Fibroblast of skin of left biceps (primary cell): ENCODE results near the gene ACTN2.

ENCODE experiments used
- DNase-seq, 2 experiments: peaks; one replicate each; pipeline ENCODE4 v3.0.0-alpha.2; 2013; ENCODE audit warnings: low read depth in 2 of 2

The ACTN2 gene

DNA sequence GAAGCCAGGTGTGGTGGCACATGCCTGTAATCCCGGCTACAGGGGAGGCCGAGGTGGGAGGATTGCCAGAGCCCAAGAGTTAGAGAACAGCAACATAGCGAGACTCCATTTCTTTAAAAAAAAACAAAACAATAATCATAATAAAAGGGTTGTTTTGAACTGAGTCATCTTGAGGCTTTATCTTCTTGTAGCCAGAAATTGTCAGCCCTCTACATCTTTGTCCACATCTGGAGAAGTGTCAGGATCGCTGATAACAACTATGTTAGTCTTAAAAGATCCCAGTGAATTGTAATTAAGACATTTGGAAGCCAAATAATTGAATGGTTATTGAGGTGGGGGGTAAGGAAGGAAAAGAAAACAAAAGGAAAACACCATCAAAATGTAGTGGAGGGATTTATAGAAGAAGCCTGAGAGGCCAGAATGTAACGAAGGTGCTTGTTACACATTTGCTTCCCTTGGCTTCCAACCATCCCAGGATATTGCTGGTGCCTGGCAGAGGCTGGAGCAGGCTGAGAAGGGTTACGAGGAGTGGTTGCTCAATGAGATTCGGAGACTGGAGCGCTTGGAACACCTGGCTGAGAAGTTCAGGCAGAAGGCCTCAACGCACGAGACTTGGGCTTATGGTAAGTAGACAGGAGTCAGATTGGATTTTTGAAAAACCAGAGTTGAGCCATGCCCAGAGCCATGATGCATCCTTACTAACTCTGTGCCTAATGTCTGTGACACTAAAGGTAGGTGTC lies 56.3 kb downstream of the ACTN2 start:
- DNase-seq, result no peak

- no peak for DNase-seq
These were observed 58.2 kb downstream of the ACTN2 start for GRCh38 chr1:236744533-236744932.

DNA sequence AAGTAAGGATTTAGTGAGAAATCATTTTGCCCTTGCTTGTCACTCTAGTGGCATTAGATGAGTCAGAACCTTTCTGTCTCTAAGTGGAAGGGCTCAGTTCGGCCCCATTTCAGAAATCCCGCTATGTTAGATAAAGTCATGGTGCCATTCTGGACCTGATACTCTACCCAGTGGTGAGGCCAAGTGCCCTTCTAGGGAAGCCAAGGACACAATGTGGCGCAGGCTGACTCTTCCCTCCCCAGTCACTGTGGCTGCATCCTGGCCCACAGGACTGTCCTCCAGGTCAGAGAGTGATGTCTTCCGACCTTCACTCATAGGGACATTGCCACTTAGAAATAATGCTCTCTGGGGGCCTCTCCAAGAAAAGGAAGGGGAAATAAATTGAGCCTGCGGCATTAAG lies 60.5 kb downstream of the ACTN2 start:
- no peak for DNase-seq

- no peak for DNase-seq
These were observed 61.1 kb downstream of the ACTN2 start for GRCh38 chr1:236747311-236747985.

GRCh38 chr1:236748268-236748870 lies 62.1 kb downstream of the ACTN2 start:
- DNase-seq, result no peak

GRCh38 chr1:236750928-236751327 lies 64.6 kb downstream of the ACTN2 start:
- DNase-seq, result no peak

DNA sequence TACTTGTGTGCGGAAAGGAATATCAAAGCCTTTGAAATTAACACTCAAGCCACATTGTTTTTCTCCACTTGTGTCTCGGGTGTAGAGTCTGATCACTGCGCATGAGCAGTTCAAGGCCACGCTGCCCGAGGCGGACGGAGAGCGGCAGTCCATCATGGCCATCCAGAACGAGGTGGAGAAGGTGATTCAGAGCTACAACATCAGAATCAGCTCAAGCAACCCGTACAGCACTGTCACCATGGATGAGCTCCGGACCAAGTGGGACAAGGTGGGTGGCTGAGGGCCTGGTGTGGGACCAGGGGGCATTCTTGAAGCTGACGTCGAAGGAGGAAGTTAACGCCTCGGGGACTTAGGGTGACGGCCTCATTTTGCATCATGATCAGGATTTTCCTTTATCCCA lies 65.1 kb downstream of the ACTN2 start:
- DNase-seq, result no peak

GRCh38 chr1:236751935-236752334 lies 65.6 kb downstream of the ACTN2 start:
- DNase-seq, result no peak

- no peak for DNase-seq
These were observed 67.2 kb downstream of the ACTN2 start for GRCh38 chr1:236753516-236753915.

DNA sequence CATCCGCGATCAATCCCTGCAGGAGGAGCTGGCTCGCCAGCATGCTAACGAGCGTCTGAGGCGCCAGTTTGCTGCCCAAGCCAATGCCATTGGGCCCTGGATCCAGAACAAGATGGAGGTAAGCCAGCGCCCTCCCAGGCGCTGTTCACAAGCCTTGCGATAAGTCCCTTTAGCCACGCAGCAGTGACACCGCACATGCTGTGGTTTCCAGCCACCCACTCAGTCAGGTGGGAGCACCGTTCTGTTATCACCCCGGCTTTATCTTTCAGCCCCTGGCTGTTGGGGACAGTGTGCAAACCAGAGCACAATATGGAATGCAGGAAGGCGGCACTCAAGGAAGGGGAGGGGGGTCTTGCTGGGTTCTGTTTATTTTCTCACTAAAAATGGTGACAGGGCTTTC lies 67.7 kb downstream of the ACTN2 start:
- DNase-seq, result no peak

- no peak for DNase-seq
These were observed 68.4 kb downstream of the ACTN2 start for GRCh38 chr1:236754525-236755210.

GRCh38 chr1:236757640-236758039 lies 71.3 kb downstream of the ACTN2 start:
- DNase-seq, result no peak

DNA sequence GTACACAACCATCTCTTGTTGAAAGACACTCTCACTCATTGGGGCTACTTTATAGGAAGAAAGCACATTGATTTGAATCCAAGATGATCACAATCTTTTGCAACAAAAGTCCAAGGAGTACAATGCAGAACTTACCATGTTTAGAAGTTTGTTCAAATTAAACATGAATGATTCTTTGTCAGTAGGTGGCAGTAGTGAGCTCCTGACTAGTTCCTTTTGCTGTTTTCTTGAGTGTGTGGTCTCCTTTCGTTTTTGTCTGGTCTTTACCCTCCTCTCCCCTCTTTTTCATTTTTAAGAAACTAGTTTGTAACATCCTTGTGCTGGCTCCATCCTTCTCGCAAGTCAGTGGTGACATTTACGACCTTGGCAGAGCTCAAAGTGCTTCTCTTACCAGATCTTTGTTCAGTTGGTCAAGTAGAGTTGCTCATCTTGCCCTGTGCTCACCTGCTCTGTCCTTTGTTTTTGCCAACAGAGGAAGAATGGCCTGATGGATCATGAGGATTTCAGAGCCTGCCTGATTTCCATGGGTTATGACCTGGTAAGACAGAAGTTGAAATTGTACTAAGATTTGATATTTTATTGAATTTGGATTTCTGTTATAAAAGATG lies 73.1 kb downstream of the ACTN2 start:
- DNase-seq, result peak in 1 of 2 experiments; percentile 20

GRCh38 chr1:236760480-236760879 lies 74.2 kb downstream of the ACTN2 start:
- DNase-seq, result no peak

- DNase-seq, result no peak
These were observed 74.7 kb downstream of the ACTN2 start for GRCh38 chr1:236760986-236761385.

DNA sequence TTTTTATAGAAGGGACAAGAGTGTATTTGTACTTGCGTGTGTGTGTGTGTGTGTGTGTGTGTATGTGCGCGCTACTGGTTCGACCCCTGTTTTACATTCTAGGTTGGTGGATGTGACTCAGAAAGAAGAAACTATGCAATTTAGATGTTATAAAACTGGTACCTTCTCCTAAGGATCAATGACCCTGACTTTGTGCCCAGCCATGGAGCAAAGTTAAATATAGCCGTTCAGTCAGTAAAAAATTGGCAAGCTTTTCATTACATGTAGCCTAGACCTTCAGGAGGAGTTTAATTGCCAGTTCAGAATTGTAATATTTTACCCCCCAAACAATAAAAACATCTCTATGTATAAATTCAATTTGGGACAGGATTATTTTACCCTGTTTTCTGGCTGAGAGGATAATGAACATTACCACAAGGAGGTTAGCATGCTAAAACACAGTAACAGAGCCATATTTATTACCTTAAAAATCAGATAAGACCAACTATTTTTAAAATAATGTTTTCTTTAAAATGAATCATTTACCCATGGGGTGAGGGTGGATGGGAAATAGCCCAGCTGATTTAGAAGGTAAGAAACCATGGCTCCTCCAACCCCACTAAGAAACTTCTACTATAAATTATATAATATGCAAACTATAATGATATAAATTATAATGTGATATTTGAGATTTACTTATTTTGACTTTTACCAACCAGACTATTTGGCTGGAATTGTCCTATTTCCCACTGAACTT lies 75.3 kb downstream of the ACTN2 start:
- no peak for DNase-seq

GRCh38 chr1:236762410-236762809 lies 76.1 kb downstream of the ACTN2 start:
- no peak for DNase-seq

- no peak for DNase-seq
These were observed 79.5 kb downstream of the ACTN2 start for GRCh38 chr1:236765831-236766230.

GRCh38 chr1:236766506-236766905 lies 80.2 kb downstream of the ACTN2 start:
- no peak for DNase-seq

GRCh38 chr1:236767276-236767675 lies 81.0 kb downstream of the ACTN2 start:
- DNase-seq, result no peak

DNA sequence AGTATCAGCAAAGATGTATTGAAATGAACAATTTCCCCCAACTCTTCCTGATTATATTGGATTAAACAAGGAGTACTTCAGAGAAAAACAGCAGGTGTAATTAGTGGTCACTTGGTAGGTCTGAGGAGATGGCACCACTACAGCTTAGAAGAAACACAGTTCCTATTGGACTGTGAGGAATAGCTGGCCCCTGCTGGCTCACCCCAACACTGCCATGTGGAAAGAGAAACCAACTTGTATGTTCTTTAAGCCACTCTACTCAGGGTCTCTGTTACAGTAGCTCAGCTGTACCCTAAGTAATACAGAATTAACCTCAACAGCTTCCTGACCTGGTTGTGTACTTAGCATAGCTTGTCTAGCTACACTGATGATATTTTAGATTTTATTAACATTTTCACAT lies 82.3 kb downstream of the ACTN2 start:
- DNase-seq, result no peak
